ENCODE data around the gene LRP10.

The LRP10 gene

DNA sequence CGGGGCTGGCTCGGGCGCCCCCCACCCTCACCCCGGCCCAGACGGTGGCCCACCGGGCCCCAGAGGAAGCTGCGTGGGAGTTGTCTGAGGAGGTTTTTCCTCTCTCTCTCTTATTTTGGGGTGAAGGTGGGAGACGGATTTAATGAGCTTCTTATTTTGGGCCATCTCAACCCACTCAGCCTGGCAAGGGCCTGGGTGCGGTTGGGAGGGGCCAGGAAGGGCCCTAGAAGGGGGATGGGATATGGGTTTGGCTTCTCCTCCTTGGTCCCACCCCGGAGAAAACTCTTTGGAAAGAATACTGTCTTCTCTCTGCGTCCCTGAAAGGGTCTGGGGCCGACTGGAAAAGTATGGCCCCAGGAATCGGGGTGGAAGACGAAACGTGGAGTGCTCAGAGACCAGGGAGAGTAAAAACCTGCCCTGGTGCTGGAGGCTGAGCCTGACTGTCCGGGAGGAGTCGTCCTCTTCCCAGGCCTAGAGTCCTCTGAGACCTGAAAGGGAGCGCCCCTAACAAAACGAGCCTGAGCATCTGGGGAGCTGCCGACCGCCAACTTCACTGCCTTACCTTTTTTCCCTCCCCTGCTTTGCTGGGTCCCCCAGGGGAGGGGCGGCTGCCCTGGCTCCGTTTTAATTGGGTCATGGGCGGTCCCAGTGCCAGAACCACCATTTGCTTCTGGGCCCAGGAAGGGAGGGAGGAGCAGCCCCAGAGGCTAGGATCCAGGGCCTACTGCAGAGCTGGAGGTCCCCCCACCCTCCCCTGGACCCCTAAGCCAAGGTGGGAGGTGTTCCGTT, 33.6 kb upstream of the LRP10 start:
- ChIA-PET POLR2A (ENCODE audit: low non-redundant PET) (interaction anchor here (0.6 to 2.6 kb wide), 5 partner anchors 10 to 73 kb away, joined by 4 to 19 read pairs (median 6); partner anchors contain the start of gene OXA1L), CTCF (interaction anchor here (0.6 to 2.9 kb wide), 5 partner anchors 15 to 125 kb away, joined by 3 to 18 read pairs (median 8); no protein-coding TSS in a partner anchor)
- TF ChIP-seq, protein P1, sequence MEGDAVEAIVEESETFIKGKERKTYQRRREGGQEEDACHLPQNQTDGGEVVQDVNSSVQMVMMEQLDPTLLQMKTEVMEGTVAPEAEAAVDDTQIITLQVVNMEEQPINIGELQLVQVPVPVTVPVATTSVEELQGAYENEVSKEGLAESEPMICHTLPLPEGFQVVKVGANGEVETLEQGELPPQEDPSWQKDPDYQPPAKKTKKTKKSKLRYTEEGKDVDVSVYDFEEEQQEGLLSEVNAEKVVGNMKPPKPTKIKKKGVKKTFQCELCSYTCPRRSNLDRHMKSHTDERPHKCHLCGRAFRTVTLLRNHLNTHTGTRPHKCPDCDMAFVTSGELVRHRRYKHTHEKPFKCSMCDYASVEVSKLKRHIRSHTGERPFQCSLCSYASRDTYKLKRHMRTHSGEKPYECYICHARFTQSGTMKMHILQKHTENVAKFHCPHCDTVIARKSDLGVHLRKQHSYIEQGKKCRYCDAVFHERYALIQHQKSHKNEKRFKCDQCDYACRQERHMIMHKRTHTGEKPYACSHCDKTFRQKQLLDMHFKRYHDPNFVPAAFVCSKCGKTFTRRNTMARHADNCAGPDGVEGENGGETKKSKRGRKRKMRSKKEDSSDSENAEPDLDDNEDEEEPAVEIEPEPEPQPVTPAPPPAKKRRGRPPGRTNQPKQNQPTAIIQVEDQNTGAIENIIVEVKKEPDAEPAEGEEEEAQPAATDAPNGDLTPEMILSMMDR (conservative IDR thresholded peaks at IDR 0.05; ENCODE audit: low read depth): no peak
- H3K27ac ChIP-seq: peak overlapping the region; percentile 99
- DNase-seq (ENCODE audit: low spot score): peak; percentile 69

- DNase-seq (ENCODE audit: low spot score): no peak
- POLR2A ChIA-PET (ENCODE audit: low non-redundant PET): interaction anchor here (0.6 to 2.6 kb wide), 6 partner anchors 8 to 143 kb away, joined by 3 to 19 read pairs (median 6); no protein-coding TSS in a partner anchor
- peak overlapping the region; percentile 99 for H3K27ac ChIP-seq
- CTCF ChIA-PET: interaction anchor here (0.5 to 2.9 kb wide), 6 partner anchors 12 to 126 kb away, joined by 3 to 18 read pairs (median 6); no protein-coding TSS in a partner anchor
- TF ChIP-seq, protein P1 (conservative IDR thresholded peaks at IDR 0.05; ENCODE audit: low read depth): no peak
Measured at GRCh38 chr14:22838631-22839041, 32.9 kb upstream of the LRP10 start.

DNA sequence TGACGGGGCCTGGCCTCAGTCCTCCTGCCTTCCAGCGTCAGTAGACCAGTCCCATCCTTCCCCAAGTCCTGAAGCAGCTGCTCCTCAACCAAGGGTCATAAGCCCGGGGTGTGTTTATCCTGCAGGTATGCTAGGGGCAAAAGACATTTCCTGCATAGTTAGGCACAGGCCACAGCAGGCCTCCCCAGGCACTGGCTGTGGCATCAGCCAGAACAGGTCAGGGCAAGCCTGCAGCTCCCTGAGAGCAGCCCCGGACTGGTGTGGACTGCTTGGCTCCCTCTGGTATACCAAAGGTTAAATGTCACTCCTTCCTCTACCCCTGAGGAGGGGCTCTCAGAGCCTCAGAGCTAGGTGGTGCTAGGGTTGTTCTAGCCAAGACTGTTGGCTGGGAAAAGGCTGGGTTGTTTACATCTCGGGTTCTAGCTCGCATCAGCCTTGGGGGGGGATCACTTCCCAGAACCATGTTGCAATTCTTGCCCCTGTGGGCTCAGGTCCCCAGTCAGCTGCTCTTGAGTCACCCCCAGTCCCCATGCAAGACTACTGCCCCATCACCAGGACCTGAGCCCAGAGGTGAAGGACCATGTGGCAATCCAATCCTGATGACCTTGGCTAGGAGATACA, 32.3 kb upstream of the LRP10 start:
- DNase-seq (ENCODE audit: low spot score): peak; percentile 85
- peak overlapping the region; percentile 99 for H3K27ac ChIP-seq
- POLR2A ChIA-PET (ENCODE audit: low non-redundant PET): interaction anchor here (0.6 to 2.6 kb wide), 6 partner anchors 9 to 142 kb away, joined by 3 to 19 read pairs (median 5); no protein-coding TSS in a partner anchor
- TF ChIP-seq, protein P1 (conservative IDR thresholded peaks at IDR 0.05; ENCODE audit: low read depth): no peak
- CTCF ChIA-PET: interaction anchor here (0.5 to 2.9 kb wide), 5 partner anchors 13 to 34 kb away, joined by 3 to 18 read pairs (median 3); no protein-coding TSS in a partner anchor

GRCh38 chr14:22841311-22841710, 30.2 kb upstream of the LRP10 start:
- peak overlapping the region; percentile 99 for H3K27ac ChIP-seq
- TF ChIP-seq, protein P1 (conservative IDR thresholded peaks at IDR 0.05; ENCODE audit: low read depth): no peak
- ChIA-PET POLR2A (ENCODE audit: low non-redundant PET) (no interaction called here), CTCF (interaction anchor here (1.0 kb wide), 1 partner anchor 284 kb away, joined by 4 read pairs; no protein-coding TSS in a partner anchor)
- DNase-seq (ENCODE audit: low spot score): no peak

DNA sequence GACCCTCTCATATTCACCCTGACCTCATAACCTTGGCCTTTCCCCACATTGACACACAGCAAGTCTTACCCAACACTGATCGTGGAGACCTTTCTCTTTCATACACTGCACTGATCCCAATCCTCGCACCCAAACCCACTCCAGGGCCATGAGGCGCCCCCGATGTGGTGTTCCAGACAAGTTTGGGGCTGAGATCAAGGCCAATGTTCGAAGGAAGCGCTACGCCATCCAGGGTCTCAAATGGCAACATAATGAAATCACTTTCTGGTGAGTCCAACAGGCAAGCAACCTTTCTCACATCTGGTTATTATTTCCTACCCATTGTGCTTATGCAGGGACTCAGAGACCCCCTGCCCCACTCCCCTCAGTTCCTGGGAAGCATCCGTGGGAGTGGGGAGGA, 29.8 kb upstream of the LRP10 start:
- TF ChIP-seq, protein P1 (conservative IDR thresholded peaks at IDR 0.05; ENCODE audit: low read depth): no peak
- ChIA-PET POLR2A (ENCODE audit: low non-redundant PET) (no interaction called here), CTCF (no interaction called here)
- DNase-seq (ENCODE audit: low spot score): no peak
- H3K27ac ChIP-seq: peak overlapping the region; percentile 99

Measured in RWPE1 (cell line).